HPDE6-E6E7 (cell line): Measurements from ENCODE around the gene NPW.

Experiments
- DNase-seq: peaks from one replicate; pipeline ENCODE4 v3.0.0; 2011; ENCODE audit warnings: missing footprints; ENCODE audit errors: extremely low spot score

Gene NPW

DNA sequence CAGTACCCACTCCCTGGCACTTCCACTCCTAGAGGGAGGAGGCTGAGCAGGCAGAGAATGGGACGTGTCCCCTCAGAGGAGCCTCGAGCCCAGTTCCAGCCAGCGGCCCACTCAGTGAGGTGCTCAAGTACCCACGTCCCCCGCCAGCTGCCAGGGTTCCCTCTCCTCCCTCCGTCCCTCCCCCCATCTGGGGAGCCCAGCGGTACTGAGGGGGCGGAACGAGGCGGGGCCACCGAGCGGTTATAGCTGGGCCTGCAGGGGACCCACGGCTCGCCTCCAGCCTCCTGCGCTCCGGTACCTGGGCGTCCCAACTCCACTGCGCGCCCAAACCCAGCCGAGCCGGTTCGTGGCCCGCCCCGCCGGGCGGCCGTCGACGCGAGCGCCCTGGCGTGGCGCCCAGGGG lies at the start of gene NPW:
NPW (plus strand) TSS at position 268 of the 403 bp plus-strand sequence.
- DNase-seq = no peak

DNA sequence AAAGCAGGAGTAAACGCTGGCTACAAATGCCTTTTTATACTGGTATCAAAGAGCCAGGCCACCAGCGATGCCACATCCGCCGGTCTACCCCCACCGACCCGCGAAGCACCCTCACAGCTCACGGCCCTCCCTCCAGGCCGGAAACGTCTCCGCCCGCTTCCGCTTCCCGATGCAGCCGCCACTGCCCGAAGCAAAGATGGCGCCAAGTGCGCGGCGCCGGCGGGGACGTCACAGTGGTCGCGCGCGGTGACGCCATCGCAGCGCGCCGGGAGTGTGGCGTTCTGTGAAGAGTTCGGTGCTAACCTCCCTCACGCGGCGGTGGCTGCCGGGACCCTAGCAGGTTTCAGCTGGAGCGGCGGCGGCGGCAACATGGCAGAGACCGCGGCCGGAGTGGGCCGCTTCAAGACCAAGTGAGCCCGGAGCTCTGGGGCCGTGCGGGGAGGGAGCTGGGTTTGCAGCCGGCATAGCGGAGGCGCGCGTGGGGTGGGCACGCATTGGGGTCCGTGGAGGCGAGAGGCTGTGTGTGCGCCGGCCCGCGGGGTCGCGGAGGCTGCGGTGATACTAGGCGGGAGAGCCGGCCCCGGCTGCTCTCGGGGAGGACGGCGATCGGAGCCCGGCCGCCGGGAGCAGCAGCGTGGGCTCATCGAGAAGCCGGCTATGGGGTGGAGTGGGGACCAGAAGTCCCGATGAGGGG lies 47.6 kb upstream of the NPW start, which contains the start of gene TBL3:
TBL3 (plus strand) TSS at position 258 of the 694 bp plus-strand sequence; CDS start at position 370, 112 bp downstream.
- DNase-seq = peak; percentile 87

DNA sequence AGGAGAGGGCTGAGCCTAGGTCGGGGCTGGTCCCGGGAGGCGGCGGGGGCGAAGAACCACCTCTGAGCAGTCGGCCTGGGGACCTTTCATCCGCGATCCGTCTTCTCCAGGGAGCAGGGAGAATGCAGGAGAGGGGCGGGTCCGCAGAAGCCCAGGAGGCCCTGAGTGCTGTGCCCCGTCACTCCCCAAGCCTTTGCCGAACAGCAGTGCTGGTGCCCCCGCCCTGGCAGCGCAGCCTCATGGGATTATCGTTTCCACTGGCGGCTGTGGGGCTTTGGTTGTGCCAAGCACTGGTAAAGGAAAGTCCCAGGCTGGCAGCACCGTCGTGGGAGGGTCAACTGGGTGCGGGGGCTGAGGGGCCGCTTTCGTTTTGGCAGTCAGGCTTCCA lies 47.1 kb upstream of the NPW start:
- no peak for DNase-seq

DNA sequence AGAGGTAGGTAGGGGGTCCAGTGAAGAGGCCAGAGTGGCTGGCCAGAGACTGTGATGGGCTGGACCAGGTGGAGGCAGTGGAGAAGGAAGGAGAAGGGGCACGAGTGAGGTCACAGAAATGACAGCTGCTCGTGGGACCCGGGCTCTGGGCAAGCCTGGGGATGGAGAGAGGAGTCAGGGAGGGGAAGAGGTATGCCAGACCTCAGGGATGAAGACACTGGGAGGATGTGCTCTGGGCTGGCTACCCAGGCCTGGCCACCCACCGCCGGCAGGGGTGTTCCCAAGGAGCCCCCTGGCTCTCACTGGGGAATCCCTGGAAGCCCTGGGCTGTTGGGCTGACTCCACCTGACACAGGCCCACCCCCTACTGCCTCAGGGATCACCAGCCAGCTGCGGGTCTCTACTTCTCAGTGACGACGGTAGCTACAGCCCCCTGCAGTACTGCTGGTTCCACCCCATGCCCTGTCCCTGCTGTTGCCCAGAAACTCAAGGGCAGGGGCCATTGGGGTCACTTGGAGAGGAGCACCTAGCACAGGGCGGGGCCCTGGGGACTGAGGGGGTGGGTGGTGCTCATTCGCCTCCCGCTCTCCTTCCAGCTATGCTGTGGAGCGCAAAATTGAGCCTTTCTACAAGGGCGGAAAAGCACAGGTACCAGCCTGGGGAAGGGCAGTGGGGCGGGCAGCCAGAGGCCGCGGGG lies 46.0 kb upstream of the NPW start:
- DNase-seq = no peak

DNA sequence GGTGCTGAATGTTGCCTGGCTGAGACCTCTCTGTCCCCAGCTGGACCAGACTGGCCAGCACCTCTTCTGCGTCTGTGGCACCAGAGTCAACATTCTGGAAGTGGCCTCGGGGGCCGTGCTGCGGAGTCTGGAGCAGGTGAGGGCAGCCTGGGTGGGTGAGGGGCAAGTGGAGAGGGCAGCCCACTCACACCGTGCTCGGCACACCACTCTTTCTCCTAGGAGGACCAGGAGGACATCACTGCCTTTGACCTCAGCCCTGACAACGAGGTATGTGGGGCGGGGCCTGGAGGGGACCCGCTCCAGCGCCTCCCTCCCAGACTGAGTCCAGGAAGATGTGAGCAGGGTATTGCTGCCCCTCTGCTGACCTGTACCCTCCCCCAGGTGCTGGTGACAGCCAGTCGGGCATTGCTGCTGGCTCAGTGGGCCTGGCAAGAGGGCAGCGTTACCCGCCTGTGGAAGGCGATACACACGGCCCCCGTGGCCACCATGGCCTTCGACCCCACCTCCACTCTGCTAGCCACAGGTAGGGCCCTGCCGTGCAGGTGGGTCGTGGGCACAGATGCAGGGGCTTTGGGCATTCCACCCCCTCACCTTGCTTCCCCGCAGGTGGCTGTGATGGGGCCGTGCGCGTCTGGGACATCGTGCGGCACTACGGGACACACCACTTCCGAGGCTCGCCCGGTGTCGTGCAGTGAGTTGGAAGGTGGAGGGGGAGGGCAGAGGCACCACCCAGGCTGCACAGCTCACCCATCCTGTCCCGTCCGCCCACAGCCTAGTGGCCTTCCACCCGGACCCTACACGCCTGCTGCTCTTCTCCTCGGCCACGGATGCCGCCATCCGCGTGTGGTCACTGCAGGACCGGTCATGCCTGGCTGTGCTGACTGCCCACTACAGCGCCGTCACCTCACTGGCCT lies 45.2 kb upstream of the NPW start:
- no peak for DNase-seq

DNA sequence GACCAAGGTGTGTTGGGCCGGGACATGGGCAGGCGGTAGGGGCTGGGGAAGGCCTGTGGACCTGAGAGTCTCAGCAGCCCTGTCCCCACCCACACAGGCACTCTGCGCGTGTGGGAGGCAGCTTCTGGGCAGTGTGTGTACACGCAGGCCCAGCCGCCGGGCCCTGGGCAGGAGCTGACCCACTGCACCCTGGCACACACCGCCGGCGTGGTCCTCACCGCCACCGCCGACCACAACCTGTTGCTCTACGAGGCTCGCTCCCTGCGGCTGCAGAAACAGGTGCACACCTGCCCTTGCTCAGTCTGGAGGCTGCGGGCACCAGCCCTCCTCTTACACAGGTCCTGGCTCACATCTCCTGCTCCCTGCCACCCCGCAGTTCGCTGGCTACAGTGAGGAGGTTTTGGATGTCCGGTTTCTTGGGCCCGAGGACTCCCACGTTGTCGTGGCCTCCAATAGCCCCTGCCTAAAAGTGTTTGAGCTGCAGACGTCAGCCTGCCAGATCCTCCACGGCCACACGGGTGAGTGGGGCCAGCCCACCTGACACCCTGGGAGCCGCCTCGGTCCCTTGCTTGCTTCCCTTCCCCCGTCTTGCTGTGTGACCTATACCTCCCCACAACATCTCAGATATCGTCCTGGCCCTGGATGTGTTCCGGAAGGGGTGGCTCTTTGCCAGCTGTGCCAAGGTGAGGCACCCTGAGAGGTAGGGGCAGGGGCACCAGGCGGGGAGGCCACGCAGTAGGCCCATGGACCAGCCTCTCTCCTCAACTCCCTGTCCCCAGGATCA lies 44.0 kb upstream of the NPW start:
- no peak for DNase-seq

DNA sequence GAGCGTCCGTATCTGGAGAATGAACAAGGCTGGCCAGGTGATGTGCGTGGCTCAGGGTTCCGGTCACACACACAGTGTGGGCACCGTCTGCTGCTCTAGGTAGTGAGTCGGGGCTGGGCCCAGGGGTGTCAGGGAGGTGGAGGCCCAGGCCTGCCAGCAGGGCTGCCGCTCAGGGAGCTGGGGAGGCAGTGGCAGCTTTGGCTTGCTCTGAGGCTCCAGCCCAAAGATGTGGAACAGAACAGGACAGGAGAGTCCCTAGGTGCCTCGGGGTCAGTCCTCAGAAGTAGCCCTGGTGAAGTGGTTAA lies 43.4 kb upstream of the NPW start:
- DNase-seq = no peak

DNA sequence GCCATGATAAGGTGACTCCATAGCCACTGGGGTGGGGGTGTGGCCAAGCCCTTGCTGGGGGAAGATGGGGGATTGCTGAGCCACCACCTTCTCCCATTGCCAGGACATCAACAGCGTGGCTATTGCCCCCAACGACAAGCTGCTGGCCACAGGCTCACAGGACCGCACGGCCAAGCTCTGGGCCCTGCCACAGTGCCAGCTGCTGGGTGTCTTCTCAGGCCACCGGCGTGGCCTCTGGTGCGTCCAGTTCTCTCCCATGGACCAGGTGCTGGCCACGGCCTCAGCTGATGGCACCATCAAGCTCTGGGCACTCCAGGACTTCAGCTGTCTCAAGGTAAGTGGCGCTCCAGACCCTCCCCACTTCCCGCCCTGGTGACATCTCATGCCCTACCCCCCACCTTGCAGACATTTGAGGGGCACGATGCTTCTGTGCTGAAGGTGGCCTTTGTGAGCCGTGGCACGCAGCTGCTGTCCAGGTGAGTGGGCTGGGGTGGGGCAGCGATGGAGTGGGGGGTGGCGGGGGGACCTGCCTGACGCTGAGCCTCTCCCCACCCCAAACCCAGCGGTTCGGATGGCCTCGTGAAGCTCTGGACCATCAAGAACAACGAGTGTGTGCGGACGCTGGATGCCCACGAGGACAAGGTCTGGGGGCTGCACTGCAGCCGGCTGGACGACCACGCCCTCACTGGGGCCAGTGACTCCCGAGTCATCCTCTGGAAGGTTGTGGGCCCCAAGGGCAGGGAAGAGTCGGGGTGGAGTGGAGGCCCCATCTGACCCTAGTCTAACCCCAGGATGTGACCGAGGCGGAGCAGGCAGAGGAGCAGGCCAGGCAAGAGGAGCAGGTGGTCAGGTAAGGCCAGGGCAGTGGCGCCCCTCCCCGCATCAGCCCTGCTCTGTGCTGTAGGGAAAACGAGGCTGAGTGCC lies 42.4 kb upstream of the NPW start:
- DNase-seq = no peak

DNA sequence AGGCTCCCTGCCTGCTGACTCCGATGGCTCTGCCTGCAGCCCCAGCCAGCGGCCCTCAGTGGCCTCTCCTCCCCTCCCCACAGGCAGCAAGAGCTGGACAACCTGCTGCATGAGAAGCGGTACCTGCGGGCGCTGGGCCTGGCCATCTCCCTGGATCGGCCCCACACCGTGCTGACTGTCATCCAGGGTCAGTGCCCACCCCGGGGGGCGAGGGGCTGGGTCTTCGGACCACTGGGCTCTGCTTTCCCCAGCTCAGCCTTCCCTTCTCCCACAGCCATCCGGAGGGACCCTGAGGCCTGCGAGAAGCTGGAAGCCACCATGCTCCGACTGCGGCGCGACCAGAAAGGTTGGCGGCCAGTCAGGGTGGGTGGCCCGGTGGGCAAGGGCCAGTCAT lies 41.7 kb upstream of the NPW start:
- DNase-seq = no peak

DNA sequence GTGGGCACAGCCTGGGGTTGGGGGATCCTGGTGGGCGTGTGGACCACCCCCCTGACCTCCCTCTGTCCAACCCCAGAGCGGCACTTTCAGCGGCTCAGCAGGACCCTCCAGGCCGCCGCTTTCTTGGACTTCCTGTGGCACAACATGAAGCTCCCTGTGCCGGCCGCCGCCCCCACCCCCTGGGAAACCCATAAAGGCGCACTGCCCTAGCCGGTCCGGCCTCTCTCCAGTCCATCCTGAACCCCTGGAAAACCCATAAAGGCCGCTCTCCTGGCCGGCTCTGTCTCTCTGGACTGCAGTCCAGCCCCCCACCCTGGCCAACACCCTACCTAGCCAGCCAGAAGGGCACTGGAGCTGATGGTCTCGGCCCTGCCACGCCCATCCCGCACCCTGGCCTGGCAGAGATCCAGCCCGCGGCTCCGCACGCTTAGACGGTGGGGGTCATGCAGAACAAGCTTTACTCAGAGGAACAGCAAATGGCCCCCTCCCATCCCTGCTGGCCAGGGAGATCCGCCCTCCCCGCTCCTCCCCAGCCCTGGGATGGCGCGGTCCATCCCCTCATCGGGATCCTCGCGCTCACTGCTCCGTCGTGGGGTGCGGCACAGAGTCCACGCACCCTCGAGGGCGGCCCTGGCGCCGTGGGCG lies 41.0 kb upstream of the NPW start:
- no peak for DNase-seq

DNA sequence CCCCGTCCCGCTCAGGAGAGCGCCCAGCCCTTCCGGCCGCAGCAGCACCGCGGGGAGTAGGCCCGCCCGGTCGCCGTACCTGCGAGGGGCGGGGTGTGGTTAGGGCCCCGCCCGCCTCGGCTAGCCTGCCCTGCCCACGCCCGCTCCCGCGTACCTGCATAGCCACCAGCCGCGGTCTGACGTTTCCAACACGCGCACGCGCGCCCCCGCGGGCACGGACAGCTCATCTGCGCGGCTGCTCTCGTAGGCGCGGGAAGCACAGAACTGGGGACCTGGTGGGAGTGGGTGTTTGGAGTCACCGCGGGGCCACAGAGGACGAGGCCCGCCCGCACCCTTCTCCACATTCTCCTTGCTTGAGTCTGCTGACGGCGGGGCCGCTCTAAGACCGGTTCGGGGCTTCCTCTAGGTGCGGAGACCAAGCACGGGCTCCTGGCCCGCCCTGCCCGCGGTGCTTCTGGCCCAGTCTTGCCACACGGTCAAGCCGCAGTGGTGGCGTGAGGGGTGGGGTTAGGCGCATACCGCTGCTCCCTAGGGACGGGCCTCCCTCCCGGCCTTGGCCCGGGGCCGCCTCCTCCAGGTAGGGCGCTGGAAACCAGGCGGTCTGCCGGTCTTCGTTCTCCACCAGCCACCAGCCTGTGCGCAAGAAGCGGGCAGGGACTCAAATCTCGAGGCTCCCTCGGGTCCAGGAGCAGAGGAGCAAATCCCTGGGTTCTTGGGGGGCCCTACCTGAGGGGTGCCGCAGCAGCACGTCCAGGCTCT lies 40.1 kb upstream of the NPW start:
- DNase-seq = peak; percentile 49

DNA sequence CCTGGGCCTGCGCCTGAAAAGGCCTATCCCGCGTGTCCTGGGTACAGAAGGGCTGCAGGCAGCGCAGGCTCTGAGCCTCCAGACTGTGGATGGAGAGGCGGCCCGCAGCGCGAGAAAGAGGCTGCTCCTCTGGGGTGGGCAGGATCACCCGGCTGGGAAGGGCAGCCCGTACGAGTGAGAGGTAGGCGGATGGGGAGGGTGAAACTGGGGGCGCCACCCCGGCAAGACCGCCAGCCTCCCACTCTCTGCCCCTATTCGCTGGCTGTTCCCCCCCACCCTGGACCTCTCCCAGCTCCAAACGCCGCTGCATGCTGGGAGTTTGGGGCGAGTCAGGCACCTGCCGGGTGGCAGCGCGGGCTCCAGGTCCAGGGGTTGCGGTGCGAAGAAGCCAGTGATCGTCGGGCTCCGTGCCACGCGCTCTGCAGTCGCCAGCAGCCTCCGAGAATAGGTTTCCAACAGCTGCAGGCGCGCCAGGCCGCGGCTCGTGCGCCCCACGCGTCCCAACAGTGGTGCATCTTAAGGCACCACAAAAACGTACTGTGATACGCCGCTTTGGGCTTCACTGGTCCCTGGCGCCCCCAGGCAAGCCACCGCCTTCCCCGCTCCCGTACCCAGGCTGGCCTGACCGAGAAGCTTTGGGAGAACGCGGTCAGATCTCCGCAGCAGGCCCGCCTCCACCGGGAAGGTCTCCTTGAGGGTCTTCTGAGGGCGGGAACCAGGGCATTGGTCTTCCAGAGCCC lies 39.4 kb upstream of the NPW start:
- no peak for DNase-seq

DNA sequence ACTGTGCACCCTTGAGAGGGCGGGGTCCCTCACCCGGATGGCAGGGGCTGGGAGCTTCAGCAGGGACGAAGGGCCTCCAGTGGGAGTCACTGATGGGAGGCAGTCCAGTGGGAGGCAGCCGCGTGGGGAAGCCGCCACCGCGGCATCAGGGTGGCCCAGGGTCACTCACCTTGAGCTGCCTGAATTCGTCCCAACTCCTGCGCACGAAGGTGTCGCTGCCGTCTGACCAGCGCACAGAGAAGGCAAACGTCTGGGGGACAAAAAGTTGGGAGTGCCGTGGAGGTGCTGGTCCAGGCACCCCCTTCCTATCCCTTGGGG lies 38.9 kb upstream of the NPW start:
- DNase-seq = no peak

DNA sequence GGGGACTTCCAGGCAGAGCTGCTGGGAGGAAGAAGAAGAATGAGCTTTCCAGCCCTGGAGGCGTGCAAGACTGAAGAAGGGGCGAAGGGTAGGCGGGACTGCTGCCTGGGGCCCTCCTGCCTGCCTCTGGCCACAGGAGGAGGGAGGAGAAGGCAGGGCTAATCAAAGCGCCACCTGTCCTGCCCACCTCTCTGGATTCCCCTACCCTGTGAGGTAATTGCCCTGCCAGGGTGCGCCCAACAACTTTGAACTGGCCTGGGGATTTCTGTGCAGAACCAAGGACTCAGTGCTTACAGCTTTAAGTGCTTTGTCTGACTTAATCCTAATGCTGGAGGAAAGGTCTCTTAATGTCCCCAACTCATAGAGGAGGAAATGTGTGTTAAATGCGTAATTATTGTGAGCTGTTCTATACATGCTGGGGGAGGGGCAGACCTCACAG lies 38.2 kb upstream of the NPW start, which contains the start of gene NOXO1:
NOXO1 (minus strand) TSS at position 72 of the 439 bp plus-strand sequence. CDS start 290 bp downstream, outside the sequence.
- no peak for DNase-seq

DNA sequence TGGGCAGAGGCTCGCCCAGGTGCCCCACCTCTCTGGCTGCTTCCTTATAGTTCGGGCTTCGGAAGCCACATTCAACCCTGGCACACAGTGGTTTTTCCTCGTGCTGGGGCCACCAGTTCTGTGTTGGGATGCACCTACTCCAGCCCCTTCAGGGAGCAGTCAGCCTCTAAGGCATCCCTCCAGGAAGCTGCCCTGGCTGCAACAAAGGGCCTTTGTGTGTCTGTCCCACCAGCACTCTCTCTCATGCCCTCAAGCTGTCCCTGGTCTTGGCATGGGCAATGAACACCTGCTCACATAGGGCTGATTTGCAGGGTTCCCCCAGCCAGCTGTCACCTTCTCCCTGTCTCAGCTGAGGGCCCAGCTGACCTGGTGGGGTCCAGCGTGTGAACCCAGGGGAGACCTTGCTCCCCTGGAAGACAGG lies 37.6 kb upstream of the NPW start:
- DNase-seq = no peak

DNA sequence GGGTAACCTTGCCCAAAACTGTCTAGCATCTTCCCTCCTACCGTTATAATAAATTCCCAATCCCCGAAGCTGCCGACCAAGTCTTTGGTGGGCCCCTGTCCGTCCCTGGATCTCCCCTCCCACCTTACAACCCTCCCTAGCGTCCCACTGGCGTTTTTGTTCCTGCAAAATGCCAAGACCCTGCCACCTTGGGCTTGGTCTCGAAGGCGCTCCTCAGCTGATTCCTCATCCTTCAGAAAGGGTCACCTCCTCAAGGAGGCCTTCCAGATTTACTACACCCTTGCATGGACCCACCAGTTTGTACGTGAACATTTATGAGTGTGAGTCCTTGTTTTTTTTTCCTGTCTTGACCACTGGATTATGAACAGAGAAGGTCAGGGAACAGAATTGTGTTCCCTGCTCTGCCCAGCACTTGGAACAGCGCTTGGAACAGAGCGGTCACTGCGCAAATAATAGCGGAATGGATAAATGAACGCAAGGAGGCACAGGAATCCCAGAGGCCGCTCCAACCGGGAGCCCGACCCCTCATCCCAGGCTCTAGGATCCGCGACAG lies 36.5 kb upstream of the NPW start:
- no peak for DNase-seq

DNA sequence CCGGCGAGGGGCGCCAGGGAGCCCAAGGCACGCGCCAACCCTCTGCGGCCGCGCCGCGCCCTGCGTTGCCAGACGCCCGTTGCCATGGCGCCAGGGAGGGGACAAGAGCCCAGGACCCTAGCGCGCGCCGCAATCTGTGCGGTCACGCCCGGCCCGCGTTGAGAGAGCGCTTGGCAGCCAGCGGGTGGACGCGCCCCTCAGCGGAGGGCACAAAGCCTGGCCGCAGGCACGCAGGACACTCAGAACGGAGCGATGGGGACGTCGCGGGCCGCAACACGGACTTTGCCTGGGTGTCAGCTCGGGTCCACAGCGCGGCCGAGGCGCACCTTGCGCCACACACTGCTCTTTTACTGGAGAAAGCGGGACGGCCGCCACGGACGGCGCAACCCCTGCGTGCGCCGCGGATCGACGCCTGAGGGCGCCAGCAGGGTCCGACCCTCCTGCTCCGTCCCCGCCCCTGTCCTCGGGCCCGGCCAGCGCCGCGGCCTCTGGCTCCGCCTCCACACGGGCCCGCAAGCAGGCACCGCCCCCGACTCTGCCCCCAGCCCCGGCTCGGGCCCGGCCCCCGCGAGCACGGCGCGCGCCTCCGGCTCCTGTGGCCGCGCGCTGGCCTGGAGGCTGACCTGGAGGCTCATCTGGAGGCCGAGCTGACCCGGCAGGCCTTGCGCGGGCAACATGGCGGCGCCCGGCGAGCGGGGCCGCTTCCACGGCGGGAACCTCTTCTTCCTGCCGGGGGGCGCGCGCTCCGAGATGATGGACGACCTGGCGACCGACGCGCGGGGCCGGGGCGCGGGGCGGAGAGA lies 35.8 kb upstream of the NPW start, which contains the start of gene GFER:
GFER (plus strand) TSS at position 650 of the 803 bp plus-strand sequence; CDS start at position 676, 26 bp downstream.
- peak; percentile 72 for DNase-seq
